ENCODE data around the gene RIMS1.

RIMS1 gene

GRCh38 chr6:72111611-72112010, 225.3 kb downstream of the RIMS1 start:
- no peak for DNase-seq

DNA sequence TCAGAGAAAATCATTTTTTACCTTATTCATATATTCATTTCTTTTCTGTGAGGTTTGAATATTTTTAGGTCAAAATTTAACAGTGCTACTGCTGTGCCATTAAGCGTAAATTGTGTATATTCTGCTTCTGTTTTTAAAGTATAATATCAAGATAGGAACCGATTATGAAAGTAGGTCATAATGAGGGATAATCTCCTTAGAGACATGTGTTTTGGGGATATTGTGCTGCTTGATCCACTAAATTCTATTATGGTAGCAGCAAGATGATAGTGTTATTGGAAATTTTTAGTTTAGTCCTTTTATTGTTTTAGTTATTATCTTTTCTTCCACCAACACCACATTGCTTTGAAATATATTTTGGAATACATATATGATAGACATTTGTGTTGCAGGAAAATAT, 244.0 kb downstream of the RIMS1 start:
- DNase-seq = no peak

DNA sequence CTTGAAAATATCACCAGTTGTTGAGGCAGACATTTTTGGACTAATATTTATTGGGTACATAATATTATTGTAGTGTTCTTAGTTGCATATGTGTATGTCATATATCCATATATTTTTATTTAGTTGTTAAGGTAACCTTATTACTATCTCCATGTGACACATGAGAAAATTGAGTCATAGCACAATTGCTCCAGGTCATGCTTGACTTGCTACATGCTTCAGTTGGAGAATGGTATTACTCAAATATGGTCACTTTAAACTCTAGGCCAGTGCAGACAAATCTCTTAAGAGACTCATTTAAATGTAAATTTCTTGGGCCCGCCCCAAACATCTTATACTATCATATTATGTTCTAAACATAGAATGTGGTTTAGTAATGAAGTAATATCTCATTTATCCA, 246.1 kb downstream of the RIMS1 start:
- no peak for DNase-seq

GRCh38 chr6:72132851-72133250, 246.5 kb downstream of the RIMS1 start:
- DNase-seq = no peak

DNA sequence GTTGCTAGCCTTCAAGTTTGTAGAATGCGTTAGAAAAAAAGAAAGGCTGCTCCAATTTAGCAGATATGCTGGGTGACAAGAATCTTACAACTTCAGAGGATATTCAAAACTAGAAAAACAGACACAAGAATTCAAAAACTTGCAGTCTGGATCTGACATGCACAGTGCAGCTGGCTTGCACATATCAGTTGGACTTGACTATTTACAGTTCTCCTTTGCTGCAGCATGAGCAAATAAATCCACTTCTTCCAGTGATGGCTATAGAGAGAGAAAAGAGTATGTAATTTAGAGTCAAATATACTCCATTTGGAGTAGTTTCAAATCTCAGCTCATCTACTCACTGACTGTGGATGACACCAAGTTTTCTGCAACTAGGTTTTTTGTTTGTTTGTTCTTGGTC, 247.0 kb downstream of the RIMS1 start:
- DNase-seq = no peak

DNA sequence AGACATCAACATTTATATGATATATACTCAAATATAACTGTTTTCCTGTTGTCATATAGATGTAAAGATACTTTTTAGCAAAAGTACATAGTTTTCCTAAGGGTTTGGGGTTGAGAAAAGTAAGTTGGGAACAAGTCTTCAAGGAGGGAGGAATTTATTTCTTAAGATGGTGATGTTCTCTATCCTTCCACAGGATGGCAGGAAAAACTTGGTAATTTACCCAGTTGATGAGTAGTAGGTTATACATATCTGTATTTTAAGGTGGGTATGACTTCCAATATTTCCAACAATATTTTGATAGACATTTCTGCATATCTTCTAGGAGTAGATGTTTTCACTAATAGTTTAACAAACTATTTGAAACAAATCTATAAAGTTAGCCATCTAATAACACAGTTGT, 254.4 kb downstream of the RIMS1 start:
- DNase-seq = no peak

DNA sequence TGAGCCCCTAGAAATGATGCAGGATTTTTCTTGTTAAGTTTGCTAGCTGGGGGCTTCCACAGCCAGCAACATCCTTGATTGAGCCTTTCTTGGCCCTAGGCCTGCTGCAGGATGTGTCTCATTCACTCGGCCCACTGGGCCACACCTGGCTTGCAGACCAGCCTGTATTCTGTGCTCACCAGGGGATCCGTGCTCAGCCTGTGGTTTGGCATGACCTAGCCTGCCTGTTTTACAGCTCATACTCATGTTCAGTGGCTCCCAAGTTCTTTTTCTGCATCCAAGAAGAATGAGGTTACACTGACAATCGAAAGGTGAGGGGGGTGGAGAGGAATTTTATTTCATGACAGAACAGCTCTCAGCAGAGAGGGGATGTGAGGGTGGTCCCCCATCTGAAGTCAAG, 263.4 kb downstream of the RIMS1 start:
- no peak for DNase-seq

DNA sequence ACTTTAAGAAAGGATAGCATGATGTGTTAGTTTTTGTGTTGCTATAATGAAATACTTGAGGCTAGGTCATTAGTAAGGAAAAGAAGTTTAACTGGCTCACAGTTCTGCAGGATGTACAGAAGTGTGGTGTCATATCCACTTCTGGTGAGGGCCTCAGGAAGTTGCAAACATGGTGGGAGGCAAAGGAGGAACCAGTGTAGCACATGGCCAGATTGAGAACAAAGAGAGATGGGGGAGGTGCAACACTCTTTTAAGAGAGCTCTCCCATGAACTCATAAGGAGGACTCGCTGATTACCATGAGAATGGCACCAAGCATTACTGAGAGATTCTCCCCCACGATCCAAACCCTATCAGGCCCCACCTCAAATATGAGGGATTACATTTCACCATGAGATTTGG, 265.4 kb downstream of the RIMS1 start:
- DNase-seq = no peak

DNA sequence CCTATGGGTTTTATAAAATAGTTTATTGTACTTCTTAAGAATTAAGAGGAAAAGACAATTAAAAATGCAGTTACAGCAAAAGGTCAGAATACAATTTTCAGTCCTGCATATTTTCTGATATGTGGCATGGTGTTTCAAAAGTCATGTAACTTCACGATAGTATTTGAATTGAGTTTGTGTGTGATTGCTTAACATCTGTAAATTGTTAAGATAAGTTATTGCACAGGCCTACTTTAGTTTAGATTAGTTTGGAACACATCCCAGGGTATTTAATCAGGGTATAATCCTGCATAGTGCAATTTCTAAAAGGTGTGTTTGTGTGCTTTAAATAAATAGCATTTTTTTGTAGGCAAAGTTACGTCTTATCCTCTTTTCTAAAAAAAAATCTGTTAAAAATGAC, 289.6 kb downstream of the RIMS1 start:
- no peak for DNase-seq

DNA sequence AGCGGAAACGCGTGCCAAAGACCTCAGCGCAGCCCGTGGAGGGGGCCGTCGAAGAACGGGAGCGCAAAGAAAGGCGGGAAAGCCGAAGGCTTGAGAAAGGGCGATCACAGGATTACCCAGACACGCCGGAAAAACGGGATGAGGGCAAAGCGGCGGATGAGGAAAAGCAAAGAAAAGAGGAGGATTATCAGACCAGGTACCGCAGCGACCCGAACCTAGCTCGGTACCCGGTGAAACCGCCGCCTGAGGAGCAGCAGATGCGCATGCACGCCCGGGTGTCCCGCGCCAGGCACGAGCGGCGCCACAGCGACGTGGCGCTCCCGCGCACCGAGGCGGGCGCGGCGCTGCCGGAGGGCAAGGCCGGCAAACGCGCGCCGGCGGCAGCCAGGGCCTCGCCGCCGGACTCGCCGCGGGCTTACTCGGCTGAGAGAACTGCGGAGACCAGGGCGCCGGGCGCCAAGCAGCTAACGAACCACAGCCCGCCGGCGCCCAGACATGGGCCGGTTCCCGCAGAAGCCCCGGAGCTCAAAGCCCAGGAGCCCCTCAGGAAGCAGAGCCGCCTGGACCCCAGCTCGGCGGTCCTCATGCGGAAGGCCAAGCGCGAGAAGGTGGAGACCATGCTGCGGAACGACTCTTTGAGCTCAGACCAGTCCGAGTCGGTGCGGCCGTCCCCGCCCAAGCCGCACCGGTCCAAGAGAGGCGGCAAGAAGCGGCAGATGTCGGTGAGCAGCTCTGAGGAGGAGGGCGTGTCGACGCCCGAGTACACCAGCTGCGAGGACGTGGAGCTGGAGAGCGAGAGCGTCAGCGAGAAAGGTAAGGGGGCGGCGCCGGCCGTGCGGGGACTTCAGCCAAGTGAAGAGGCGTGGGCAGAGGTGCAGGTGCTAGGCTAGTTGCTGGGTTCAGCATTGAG, 296.2 kb downstream of the RIMS1 start:
- no peak for DNase-seq

GRCh38 chr6:72203983-72204382, 317.6 kb downstream of the RIMS1 start:
- no peak for DNase-seq

DNA sequence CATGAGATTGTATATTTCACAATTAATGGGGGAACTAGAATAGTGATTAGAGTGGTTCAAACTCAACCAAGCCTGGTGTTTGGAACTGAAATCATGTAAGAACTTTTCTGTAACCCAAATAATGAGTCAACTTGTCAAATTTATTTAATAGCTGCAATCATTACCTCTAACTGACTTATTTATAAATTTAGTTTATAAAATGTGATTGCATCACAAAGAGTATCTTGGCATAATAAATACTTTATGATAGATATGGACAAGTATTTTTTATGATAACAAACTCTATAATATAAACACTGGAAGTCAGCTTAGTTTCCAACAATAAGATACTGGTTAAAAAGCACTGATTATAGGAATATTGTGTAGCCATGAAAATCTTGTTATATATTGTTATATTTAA, 319.1 kb downstream of the RIMS1 start:
- no peak for DNase-seq

DNA sequence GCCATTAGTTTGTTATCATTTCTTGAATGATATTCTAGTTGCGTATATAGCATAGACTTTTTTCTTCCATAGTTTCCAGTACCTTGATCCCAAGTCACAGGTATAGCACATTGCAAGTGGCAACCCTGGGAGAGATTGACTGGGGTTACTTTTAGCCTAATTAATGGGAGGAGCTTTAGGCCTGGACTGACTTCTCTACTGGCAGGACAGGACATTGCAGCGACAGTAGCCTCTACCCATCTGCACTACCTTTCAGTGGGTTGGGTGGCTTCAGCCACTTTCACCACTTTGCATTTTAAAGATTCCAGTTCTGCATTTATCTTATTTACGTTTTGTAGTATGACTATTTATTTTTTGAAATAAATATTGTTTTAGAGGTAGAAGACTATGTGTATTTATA, 320.3 kb downstream of the RIMS1 start:
- DNase-seq = no peak

GRCh38 chr6:72212686-72213085, 326.3 kb downstream of the RIMS1 start:
- no peak for DNase-seq

- no peak for DNase-seq
Measured at GRCh38 chr6:72213654-72214053, 327.3 kb downstream of the RIMS1 start.

- no peak for DNase-seq
Measured at GRCh38 chr6:72216222-72217068, 330.1 kb downstream of the RIMS1 start.

DNA sequence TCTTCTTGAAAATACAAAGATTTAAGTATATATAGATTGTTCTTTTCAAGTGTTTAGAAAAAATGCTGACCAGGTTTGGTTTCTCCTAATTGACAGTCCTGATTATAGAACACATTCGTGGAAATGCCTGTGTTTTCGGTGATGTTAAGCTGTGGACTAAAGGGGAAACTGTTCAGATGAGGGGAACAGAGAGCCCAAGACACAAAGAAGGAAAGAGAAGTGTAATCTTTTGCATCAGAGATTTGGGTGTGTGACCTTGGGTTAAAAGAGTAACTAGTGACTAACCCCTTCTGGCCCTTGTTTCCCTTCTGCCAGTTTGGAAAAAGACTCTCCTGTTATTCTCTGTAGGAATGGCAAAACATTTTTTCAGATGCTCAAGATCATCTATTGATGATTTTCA, 331.3 kb downstream of the RIMS1 start:
- DNase-seq = no peak

DNA sequence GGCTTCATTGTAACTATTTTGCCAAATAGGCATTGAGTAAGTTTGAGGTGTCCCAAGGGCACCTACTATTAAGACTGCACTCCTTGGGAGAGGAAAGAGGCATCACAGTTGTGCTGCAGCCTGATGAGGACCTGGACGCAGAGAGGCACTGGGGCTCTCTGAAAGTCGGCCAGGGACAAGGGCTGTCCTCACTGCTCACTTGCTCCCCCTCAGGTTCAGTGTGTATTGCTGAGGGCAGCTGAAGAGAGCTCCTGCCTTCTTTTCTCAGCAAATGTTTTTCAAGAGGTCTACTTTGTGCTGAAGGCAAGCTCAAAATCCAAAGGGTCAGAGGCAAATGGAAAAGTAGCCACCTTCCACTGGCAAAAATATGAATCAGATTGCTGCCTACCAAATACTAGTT, 331.8 kb downstream of the RIMS1 start:
- no peak for DNase-seq

DNA sequence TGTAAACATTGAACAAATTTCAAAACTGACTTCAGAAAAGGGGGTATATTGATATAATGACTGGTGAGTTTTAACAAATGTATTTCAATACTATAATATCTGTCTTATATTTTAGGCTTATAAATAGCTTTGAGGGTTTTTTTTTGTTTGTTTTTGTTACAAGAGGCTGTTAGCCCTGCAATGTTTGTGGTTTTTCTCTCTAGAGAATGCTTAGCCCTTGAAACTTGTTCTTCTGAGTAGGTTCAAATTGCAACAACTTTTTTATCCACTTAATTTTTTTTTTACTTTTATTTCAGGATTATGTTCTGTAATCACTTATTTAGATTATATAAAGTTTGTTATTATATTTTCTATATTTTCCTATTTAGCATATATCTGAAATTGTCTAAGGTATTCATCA, 333.2 kb downstream of the RIMS1 start:
- DNase-seq = no peak

DNA sequence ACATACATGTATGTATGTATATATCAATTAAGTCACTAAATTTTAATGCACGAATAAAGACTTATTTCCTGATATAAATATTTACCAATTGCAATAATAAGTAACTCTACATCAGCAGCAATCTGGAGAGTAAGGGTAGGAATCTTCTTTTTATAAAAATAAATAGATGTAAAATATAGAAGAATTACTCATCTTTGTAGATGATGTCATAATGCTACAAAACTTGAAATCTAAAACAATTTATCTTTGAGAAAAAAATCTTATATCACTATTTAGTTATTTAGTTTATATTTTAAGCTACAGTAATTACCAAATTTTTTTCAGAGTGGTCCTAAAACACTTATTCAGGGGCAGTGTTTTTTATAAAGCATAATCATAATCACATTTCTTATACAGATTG, 351.7 kb downstream of the RIMS1 start:
- DNase-seq = no peak

DNA sequence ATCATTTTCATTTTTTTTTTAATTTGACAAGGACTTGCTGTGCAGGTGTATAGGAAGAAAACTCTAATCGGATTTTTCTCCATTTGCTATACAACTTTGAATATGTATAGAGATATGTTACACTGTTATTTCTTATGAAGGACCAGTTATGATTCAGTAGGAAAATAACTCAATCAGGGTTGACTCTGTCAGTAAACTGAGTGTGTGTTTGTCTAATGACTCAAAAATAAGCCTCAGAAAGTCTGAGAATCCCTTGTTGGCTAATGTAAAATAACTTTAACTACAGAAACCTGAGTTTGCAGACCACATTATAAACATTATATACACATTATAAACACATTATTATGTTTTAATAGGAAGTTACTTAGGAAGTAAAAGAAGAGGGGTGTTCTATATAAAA, 352.6 kb downstream of the RIMS1 start:
- DNase-seq = no peak

DNA sequence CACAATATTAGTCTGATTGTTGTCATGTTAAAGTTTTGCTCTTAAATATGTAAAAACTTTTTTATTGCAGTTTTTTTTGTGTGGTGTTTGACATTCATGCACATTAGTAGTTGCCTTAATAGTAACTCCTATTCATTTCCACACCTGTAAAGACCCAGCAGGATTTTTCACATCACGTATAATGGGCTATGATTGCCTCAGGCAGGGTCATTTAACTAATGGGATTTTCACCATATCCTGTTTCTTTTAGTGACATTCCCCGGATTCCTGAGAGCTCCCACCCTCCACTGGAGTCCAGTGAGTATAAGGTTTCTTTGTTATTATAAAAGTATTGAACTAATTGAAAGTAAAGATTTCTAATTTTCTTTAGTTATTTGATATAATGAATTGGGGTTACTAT, 359.2 kb downstream of the RIMS1 start:
- no peak for DNase-seq

- DNase-seq = no peak
Measured at GRCh38 chr6:72246926-72247325, 360.6 kb downstream of the RIMS1 start.

- DNase-seq = no peak
Measured at GRCh38 chr6:72248621-72249020, 362.3 kb downstream of the RIMS1 start.
